HG03175 (cell line): Measurements from ENCODE around the gene PAK6.

Experiments
- ATAC-seq: cut with Tn5 transposase; IDR thresholded peaks from one replicate; pipeline ENCODE4 v1.9.1; 2021; ENCODE audit warnings: mild to moderate bottlenecking, moderate library complexity; ENCODE audit not compliant: unreplicated experiment

Gene PAK6

GRCh38 chr15:40255033-40255432 lies 16.2 kb downstream of the PAK6 start:
- no peak for ATAC-seq

- ATAC-seq = no peak
These were observed 17.9 kb downstream of the PAK6 start for GRCh38 chr15:40256638-40257235.

GRCh38 chr15:40257656-40258450 lies 19.0 kb downstream of the PAK6 start:
- no peak for ATAC-seq

- no peak for ATAC-seq
These were observed 19.7 kb downstream of the PAK6 start for GRCh38 chr15:40258544-40258943.

GRCh38 chr15:40259021-40259420 lies 20.2 kb downstream of the PAK6 start:
- ATAC-seq = no peak

GRCh38 chr15:40263024-40263754 lies 24.3 kb downstream of the PAK6 start:
- ATAC-seq = no peak

GRCh38 chr15:40264321-40265153 lies 25.7 kb downstream of the PAK6 start:
- ATAC-seq = no peak

GRCh38 chr15:40265355-40265754 lies 26.5 kb downstream of the PAK6 start:
- ATAC-seq = no peak

GRCh38 chr15:40265875-40266274 lies 27.0 kb downstream of the PAK6 start:
- ATAC-seq = no peak

GRCh38 chr15:40266828-40267304 lies 28.0 kb downstream of the PAK6 start:
- ATAC-seq = no peak

- ATAC-seq = no peak
These were observed 28.8 kb downstream of the PAK6 start for GRCh38 chr15:40267670-40268069.

GRCh38 chr15:40269604-40270003 lies 30.7 kb downstream of the PAK6 start:
- ATAC-seq = no peak

- no peak for ATAC-seq
These were observed 31.6 kb downstream of the PAK6 start for GRCh38 chr15:40270246-40270995.

GRCh38 chr15:40271685-40272484 lies 33.0 kb downstream of the PAK6 start:
- no peak for ATAC-seq

- no peak for ATAC-seq
These were observed 33.7 kb downstream of the PAK6 start for GRCh38 chr15:40272485-40273056.

GRCh38 chr15:40273428-40273827 lies 34.6 kb downstream of the PAK6 start:
- ATAC-seq = no peak

GRCh38 chr15:40274350-40275274 lies 35.7 kb downstream of the PAK6 start:
- no peak for ATAC-seq

- ATAC-seq = no peak
These were observed 36.7 kb downstream of the PAK6 start for GRCh38 chr15:40275523-40275922.
